Dermis blood vessel endothelial cell (primary cell): ENCODE measurements around the gene CFAP61. TPM values are rescaled to one million over a fixed set of nuclear protein-coding genes. Genes with fewer than 3 reads are reported as not detected.
"Not testable (repeated sequence)": the region's sequence is repeated elsewhere in the genome, so short reads cannot be mapped to it uniquely, and the experiment has no call there.

Experiments used
- DNase-seq: peaks from one replicate; pipeline ENCODE4 v3.0.0; 2010
- total RNA-seq: library from RNA; depleted of rRNA; stranded (reverse); fragments of >200 nt; gene quantifications from 2 replicates; pipeline ENCODE4 v1.2.3, GENCODE V29; 2014

CFAP61 gene, protein sequence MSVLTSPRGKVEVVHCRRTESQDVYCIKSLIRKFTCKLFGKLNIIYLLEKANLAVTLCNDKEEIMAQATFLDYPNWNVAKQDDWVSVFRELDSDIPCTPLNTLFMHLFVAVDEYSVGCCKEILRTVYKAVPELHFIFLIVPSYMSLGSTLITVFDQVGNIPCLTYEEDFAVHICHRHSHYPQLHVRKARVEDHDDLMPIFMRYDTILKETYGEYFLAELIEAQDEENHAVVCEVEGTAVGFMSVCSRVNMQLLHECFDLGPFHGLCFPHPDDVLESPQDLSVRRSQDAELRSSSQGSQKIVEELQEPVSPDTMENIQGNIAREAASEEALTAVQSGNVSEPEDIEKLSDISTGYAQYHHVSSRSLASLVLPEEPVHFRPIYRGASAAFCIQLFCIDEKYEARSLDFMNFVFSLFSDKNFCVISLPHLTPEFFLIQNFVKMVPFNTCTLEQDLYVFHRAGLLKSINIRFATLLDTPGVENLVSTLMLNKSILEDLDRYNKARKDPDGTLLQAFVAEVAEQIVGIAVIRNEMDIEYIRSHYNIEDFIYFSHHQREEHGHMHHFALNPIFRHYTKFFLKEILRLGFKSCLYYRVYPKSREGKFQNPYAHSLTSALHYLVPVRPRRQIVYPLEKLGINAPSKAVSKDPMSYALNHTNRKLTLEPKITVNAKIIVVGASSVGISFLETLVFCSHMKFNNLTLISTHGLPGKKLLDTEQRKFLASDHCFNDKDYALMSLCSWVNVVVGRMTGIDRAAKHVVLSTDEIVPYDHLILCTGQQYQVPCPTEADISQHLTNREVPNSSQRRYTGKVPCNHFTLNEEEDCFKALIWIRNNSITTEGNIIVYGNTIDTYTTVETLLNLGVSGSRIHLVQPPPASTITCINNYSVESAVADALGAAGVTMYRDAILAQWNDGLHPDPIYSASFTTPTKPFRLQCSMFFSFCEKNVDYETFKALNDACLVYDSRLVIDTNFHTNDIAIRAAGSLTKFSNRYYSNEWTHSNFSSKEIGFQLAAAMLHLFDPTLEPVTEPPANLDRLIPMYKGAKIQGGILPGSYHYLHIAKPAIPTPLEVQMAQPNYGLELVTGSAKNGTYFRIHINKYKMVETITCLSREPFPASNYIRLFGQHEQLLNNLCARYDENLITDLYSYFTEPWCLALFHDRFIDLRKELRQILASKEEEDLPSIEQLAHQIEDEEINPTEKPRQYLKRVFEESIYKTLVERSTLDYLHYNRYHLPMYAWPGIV
- total RNA-seq: not detected in 2 replicates

DNA sequence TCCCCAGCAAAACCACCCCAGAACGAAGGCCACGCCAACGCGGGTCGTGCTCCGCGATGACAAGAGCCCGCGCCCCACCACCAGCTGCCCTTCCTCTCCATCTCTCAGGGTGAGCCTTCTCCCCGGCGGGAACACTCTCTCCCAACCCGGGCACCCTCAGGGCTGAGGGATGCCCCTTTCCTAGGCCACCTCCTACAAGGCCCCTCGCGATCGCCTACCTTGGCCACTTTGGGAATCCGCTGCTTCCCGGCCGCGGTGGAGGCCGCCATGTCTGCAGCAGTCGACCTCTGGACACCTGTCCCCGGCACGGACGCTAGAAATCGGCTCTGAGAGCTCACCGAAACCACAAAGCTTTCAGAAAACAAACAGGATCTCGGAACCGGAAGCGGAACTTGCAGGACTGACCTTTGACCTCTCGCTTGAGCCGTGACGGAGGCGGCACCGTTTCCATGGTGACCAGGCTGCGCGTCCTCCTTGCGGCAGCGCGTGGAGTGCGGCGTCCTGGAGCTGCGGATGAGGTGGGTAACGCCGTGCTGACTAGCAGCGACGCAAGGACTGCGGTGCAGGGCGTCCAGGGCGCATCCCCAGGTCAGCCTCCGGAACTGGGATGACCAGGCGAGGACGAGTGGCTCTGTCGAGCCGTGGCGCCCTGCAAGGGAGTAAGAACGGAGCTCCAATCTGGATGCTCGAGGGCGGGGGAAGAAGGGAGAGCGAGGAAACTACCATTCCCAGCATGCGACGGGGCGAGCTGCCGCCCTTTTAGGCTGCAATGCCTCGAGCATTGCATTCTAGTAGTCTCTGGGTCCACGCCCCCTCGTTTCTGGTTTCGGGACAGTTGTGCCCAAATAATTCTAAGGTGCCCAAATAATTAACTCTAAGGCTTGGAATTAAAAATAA lies at the start of gene CFAP61, which contains the start of gene CRNKL1:
Gene CFAP61 (plus strand): TSS at position 459 of the 897 bp plus-strand sequence. CDS start 4,122 bp downstream, outside the sequence.
Gene CRNKL1 (minus strand): TSS at position 393 of the 897 bp plus-strand sequence. CDS start 124 bp downstream, at position 269.
- DNase-seq: peak; percentile 98

DNA sequence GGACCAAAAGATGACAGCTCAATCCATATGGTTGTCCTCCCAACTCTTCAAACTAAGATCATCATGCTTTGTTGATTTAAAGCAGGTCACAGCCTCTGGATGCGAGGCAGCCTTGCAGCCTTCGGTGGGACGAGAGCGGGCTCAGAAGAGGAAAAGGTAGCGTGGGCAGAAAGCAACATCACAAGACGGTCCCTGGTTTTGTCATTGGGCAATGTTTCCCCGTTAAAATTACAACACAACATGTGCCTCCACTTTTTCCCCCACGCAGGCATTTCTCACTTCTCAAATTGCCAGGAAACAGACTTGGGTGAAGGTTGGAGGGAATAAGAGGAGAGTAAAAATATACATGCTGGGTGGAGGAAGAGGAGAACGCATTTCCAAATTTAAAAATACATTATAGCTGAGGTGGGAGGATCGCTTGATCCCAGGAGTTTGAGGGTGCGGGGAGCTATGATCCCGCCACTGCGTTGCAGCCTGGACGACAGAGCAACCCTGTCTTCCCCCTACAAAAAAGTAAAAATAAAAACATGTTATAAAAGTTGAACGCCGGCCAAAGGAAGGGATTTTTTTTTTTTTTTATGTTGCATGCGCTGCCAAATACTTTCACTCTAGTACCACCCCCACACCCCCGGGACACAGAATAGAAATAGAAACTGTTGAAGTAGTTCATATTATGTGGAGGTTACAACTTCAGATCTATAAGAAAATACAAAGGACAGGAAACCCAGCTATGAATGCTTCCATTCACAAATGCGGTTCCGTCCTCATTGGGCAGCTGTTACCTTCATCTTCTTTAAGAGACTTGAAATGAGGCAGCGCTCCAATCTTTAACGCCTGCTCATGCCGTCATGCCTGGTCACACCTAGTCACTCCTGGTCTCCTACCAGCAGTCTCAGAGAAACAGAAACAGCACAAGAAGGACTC lies 49.0 kb upstream of the CFAP61 start:
- DNase-seq: peak; percentile 68

DNA sequence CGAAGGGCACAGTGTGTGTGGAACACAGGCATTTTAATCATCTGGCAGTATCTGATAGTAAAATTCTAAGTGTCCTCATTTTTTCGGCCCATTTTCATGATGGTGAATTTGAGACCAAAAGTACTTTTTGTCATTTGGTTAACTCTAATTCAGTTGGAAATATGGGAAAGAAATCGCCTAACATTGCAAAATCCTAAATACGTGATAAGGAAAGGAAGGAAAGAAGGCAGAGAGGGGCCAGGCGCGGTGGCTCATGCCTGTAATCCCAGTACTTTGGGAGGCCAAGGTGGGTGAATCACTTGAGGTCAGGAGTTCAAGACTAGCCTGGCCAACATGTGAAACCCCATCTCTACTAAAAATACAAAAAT lies 48.4 kb upstream of the CFAP61 start:
- DNase-seq: not testable (repeated sequence)

DNA sequence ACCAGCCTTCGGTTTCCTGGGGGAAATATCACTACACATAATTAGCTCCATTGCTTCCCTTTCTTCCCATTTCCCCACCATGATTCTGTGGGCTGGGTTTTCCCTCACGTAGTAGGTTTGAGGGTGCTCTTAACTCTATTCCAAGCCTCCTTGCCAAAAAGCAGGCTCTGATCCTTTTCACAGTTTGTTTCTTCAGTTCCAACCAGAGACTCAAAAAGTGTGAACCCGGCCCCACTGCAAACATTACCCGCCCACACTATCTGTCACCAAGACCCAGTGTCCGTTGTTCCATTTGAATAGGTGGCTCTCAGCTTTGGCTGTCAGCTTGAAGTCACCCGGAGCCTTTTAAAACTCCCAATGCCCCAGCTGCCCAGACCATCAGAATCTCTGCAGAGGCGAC lies 47.0 kb upstream of the CFAP61 start:
- no peak for DNase-seq

DNA sequence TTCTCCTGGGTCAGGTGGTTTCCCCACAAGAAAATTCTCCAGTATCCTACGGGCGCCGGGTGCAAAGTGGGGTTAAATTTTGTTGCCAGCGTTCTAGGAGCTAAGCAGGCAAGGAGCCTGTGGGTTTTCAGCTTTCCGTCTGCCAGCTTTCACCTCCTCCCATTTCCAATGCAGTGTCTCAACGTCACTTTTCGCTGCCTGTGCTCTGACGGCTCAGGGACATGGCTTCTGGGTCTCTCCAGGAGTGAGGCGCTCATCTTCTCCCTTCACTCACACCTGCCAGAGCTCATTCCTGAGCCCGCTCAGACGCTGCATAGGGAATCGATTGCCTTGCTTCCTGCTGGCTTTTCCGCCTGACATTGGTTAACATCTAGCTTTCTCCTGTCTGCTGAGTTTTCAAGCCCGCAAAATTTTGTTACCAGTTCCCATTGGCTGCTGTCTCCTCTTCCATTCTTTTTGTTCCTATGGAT lies 42.5 kb upstream of the CFAP61 start:
- DNase-seq: no peak

DNA sequence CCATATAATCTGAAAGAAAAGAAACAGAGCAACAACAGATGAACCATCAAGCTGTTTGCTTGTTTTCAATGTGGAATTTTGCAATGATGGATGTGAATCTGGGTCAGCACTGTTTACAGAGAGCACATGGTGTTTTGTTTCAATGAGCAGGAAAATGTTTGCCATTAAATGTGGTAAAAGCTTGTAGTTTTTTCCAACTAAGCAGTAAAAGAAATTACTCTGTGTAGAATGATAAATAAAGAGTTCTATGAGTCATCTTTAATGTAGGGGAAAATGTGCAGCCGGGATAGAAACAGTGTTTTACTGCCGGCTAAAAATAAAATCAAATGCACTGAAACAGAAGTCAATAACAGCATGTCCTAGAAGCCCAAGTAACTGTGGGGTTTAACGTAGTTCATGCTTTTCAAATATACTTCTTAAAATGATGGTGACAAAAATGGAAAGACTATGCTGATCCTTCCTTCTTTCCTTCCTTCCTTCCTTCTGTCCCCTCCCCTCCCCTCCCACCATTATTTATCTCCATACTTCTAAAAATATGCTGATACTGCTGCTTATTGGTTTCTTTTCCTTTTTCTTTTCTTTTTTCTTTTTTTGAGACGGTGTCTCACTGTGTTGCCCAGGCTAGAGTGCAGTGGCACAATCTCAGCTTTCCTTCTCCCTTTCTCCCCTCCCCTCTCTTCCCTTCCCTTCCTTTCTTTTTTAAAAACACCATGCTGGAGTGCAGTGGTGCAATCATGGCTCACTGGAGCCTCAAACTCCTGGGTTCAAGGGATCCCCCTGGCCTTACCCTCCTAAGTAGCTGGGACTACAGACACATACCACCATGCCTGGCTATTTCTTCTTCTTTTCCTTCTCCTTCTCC lies 41.5 kb upstream of the CFAP61 start:
- peak; percentile 27 for DNase-seq

DNA sequence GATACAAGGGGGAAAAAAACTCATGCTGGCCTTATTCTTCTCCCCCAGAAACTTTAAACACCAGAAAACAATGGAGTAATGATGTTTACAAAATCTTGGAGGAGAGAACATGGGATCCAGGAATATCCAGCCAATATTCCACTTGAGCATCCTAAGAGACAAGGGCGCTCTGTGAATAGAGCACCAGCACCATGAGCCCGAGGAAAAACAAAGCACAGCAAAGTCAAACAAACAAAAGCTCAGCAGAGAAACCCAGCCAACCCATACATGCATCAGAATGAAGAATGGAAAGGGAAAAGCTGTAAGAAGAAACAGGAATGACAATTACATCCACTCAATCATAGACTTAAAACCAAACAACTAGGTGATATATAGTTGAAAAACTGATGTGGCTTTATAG lies 39.8 kb upstream of the CFAP61 start:
- no peak for DNase-seq

DNA sequence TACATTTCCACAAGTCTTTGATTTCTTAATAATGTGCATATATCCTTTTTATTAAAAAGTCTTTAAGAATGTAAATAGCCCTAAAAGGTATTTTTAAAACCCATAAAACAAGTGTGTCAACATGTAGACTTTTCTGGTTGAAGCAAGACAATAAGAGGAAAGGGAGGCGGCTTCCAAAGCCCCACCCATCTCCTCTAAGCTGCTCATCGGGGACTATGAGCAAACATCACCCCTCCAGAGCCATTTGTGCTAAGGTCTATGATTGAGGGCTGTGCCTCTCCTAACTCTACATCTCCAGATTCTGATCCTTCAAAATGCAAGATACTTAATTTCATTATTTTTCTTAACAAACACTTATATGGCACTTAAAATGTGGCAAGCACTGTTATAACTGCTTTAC lies 37.7 kb upstream of the CFAP61 start:
- peak; percentile 64 for DNase-seq

DNA sequence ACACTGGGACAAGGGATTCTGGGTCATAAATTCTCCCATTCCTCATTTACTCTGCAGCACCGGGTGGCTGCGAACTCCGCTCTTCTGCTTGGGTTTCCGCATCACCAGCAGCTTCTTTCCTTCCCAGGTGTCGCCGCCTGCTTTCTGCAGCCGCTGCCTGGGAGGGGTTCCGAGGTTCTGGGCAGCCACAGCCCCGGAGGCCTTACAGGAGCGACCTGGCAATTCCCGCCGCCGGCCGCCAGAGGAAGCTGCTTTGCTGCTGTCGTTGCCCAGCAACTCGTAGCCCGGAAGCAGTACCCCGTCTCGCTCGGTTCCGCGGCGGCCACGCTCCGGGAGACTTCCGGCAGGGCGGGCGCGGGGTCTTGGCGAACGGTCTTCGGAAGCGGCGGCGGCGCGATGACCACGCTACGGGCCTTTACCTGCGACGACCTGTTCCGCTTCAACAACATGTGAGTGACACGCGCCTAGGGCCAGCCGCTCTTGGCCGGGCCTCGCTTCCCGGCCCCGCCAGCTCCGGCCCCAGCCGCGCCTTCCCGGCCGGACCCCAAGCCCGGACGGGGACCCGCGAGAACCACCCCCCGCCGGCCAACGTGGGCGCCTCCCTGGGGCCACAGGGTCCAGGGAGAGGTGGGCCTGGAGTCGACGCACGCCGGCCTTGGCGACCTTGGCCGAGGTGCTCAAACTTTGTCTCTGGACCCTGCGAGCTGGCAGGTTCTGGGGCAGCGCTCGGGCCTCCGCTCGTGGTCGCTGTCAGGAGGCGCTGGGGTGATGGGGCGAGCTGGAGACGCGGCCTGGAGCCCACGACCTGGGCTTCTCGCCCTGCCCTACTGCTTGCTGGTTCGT lies 35.1 kb upstream of the CFAP61 start, which contains the start of gene NAA20:
Gene NAA20 (plus strand): TSS at position 362 of the 843 bp plus-strand sequence. CDS start 35 bp downstream, at position 397.
- DNase-seq: peak; percentile 95

DNA sequence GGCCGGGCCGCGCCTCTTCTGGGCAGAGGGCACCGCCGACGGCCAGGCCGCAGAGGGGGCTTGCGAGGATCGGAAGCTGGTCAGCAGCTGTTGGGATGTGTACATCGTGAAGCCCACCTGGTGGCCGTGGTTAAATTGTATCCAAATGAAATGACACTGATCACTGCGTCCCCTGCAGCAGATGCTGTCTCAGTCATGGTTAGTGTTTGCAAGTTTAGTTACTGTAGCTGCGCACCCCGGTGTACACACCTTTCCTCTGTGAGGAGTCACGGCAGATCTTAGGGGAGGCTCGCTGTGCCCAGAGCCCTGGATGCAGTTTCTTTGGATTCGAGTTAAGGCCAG lies 34.5 kb upstream of the CFAP61 start:
- peak; percentile 30 for DNase-seq

DNA sequence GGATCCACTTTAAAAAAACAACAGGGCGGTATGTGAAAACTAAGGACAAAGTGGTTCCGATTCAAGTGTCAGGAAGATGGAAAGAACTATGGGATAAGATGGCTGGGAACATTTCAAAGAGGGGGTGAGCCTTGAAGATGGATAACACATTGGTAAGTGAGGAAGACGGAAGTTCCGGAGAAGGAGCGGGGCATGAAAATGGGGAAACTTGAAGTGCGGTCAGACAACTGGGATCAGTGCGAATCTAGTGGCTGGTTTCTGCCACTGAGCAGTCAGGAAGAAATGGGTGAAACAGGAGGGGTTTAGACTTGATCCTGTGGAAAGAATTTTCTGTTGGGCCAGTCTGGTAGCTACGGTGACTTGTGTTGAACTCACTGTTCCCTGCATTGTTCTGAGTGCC lies 34.0 kb upstream of the CFAP61 start:
- no peak for DNase-seq

DNA sequence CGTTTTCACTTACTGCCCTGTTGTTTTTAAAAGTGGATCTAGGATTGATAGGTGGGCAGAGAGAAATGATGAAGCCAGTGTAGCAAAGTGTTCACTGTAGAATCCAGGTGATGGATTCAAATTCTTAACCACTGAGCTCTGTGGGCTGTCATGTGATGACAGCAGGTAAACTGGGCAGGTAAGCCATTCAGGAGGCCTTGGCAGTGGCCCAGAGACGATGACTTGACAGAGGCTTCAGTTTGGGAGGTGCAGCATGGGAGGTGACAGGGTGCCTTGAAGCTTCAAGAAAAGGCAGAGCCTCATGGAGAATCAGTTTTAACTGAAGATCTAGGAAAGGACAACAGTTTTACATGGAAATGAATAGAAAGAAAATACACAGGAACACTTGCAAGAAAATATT lies 33.2 kb upstream of the CFAP61 start:
- DNase-seq: no peak

DNA sequence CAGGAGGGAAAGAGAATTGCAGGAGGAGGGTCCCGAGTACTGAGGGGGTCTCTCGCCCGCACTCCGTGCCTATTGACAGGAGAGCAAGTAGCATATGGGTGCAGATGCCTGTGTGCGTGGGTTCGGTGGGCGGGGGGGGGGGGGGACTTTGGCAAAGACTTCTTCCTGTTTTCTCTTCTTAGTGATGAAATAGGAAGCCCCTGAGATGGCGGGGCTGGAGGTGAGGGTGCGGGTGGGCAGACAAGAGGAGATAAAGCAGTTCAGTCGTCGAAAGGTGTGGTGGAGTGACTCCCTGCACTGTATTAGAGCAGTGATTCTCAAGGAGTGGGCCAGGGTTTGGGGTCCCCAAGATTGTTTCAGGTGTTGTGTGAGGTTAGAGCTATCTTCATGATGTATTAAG lies 31.4 kb upstream of the CFAP61 start:
- no peak for DNase-seq

DNA sequence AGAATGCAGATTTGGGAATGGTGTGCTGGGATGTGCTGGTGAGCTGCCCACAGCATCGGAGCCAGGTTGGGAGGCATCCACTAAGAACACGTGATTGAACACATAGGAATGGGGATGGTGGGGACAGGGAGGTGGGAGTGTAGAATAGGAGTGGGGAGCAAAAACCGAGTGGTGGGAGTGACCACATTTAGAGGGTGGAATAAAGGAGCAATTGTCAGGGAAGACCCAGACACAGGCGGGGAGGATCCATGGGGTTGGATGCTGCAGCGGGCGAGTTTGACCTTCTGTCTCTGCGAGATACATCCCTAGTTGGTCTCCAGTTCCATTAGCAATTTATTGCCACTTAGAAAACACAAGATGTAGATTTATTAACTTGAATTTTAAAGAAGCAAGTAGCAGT lies 30.5 kb upstream of the CFAP61 start:
- DNase-seq: no peak

DNA sequence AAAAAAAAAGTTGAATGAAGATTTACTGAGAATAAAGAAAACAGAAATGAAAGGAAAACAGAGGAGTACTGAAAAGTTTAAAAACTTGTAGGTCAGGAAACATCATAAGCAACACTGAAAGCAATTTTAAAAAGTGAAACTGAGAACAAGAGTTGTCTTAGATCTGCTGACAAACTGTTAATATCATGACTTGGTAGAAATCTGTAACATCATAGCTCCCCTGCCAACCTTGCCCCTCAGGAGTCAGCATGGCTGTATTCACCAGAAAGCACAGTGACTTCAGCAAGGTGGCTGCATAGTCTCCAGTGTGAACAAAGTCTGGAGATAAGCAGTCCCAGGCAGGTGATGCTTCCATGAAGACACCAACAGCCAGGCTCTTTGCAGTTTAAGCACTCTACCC lies 29.8 kb upstream of the CFAP61 start:
- no peak for DNase-seq

DNA sequence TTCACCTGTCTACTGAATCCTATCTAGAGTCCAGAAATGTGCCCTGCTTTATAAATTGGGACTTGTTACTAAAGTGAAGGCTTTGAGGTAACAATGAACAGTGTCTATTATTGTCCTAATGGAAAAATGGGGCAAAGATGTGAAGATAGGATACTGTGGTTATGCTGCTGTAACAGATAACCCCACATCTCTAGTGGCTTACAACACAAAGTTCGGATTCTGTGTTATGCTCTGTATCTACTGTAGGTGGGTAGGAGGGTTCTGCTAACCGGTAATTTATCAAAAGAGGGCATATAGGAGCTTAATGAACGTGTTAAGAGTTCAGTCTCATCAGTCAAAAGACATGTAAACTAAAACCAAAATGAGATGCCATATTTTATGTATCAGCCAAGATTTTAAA lies 28.9 kb upstream of the CFAP61 start:
- no peak for DNase-seq

DNA sequence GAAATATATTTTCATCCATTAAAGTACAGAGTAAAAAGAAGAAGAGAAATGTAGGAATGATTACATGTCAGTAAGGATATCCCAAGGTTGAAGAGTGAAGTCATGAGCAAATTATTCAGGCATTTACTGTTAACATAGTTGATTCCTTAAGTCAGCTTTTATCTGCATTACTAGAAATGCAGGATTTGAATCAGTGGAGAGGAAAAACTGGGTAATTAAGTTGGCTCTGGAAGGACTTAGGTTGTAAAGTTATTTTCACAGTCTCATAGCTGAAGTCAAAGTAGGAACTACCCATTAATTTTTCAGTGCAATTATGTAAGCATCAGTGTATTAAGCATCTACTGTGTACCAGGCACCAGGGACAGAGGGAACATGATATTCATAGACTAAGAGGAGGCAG lies 27.4 kb upstream of the CFAP61 start:
- DNase-seq: no peak

DNA sequence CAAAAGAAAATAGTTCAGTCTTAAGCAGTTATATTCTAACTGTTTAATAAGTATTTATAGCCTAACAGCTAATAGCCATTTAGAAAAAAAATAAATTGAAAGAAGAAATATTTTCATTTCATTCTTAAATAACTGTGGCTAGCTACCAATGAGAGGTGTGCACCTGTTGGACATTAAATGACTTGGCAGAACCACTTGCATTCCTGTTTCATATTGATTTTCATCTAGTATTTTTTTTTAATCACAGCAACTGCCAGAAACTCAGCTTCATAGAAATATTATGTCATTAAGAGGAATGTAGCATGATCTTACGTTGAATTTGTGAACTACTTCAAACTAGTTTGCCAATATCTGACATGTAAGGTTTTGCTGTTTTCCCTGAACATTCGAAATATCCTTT lies 25.0 kb upstream of the CFAP61 start:
- no peak for DNase-seq

DNA sequence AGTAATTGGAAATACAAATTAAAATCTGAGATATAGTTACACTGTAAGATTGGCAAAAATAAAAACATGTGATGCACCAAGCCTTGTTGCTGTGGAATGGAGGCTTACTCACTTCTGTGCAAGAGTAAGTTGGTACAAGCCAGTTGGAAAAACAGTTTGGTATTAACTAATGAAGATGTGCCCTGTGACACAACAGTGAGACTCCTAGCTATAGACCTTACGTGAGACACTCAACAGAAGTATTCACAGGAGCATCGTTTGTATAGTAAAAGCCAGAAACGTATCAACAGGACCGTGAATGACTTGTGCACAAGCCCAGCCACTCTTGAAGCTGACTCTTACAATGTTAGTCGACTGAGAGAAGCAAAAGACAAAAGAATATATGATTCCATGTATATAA lies 20.5 kb upstream of the CFAP61 start:
- DNase-seq: no peak
